GM19328 (cell line): ENCODE results near the gene HOXD13.

Experiments
- ATAC-seq: cut with Tn5 transposase; IDR thresholded peaks from one replicate; pipeline ENCODE4 v1.9.1; 2021; ENCODE audit warnings: mild to moderate bottlenecking, moderate library complexity; ENCODE audit not compliant: unreplicated experiment

The HOXD13 gene

DNA sequence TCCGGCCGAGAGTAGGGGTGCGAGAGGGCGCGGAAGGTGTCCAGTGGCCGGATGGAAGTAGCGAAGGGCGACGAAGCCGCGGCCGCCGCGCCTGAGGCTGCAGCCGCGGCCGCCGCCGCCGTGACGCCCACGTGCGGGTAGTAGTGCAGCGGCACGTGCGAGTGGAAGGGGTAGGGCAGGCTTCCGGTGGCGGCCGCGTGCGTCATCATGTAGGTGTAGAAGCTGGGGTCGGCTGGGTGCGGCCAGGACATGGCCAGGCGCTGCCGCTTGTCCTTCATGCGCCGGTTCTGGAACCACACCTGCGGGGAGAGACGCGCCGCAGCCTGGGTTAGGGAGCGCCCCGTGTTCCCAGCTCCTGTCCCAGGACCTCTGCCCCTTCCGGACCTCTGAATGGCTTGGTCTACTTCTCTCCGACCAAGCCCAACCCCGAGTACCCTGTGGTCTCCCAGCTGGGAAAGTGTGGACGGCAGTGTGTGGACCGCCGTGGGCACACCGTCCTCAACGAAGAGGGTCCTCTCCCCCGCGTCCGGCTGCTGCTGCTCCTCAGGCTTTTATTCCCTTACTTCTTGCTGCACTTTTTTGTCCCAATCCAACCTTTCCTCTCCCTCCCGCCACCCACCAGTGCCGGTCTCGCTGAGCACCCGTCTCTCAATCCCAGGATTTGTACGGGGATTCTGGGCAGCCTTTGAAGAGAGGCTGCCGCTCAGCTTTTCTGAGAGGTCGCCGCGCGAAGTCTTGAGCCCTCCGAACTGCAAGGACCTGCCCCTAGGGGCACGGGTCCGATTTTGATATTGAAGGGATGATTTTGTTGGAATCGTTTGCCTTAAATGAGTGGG, 11.8 kb upstream of the HOXD13 start:
- ATAC-seq = no peak

DNA sequence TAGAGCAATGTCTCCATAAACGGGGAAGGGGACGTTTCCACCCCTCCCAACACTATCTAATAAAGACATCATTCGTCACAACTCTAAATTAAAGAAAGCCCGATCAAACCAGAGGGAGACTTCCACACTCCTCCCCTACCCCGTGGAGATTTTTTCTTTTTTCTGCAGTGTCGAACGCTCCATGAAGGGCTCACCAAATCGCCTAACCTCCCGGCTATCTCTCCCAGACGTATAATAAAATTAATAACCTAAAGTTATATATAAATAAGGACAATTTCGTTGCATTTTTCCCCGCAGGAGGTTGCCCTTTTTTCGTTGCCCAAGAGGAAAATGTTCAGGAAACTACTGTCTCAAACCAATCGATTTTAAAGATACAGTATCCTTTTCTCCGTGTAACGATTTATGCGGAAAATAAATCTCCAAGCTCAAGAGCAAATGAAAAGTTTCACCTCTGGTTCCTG, 11.1 kb upstream of the HOXD13 start:
- no peak for ATAC-seq

DNA sequence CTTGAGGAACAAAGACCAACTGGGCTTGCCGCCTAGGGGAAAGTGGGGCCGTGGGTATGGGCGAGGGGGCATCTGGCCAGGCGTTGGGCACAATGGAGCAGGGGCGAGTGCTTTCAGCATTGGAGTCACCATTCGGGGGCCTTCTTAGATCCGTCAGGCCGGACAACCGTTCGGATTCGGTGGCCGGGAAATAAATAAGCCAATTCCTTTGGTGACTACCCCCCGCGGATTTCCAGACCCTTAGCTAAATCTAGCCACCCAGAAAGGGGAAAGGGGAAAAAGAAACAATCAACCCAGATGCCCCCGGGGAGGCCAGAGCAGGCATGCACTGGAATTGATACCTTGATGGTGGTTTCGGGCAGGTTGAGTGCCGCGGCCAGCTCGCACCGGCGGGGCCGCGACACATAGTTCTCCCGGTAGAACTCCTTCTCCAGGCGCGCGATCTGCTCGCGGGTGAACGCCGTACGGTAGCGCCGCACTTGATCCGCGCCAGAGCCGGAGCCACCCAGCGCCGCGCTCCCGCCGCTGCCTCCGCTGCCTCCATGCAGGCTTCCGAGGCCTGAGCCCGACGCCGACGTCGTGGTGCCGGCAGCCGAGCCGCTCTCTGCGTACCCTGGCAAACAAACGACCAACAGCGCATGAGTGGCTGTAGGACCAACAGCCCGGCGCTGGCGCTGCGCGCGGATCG, 10.5 kb upstream of the HOXD13 start:
- ATAC-seq = no peak

DNA sequence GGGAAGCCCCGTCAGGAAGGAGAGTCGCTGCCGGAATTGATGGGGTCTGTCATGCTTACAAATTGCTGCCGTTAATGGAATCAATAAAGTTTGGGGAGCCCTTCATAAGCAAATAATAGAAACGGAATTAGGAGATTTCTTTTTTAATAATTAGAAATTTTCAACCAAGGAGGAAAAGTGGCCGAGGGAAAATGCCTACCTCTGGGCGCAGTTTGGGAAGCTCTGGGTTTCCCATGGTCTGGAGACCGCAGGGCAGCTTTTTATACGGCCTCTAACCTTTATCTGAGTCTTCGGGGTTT, 10.0 kb upstream of the HOXD13 start:
- ATAC-seq = no peak

DNA sequence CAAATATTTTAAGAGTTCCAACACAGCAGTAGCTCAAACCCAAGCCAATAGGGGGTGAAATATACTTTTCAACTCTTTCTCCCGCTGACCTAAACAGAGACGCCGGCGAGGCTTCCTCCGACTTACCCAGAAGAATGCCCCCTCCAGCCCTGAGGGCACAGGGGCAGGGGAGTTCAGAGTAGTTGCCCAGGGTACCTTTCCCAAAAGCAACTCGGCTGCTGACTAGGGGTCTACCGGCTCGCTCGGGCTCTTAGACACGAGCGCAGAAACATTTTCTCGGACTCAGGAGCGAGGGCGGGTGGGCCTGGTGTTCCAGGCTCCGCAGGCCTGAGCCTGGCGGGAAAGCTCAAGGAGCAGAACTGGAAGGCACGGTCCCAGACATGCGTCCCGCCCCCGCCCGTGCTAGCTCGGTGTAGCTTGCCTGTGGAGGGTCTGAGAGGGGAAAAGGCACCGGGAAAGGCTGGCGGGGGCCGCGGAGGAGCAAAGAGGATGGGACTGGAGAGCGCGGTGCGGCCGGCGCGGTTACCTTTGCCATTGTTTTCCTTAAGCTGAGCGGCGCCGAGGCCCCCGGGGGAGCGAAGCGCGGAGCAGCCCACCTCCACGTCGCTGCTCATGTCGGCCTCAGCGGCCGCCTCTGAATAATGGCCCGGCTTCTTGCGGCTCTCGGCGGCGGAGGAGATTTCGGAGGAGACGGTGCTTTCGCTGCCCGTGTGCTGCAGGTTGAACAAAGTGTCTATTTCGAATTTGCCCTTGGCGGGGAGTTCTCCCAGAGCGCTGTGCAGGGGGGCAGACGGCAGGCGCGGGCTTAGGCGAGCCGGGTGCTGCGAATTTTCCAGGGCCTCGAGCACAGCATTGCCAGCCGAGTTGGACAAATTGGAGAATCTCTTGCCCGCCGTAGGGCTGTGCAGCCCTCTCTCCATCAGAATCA, 9.4 kb upstream of the HOXD13 start:
- no peak for ATAC-seq

DNA sequence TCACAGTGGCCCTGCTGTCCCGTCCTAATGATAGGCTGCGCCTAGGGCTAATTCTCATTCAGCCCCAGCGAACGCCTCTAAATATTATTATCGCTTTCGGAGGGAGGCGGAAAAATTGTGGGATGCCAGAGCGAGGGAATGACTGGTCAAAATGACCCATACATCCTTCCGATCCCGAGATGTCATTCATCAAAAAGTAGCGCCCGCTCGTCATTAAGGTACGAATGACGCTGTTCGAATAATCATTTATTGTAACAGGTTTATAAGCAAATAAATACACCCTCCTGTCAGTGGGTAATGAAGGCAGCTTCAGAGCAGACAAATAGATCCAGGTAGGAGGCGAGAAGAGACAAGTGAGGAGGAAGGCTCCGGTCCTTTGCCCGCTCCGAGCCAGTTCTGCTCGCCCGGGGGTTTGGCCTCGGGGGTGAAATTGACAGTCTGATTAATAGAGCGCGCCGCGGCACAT, 8.7 kb upstream of the HOXD13 start, which contains the start of gene EVX2:
TSS of gene EVX2 (minus strand) at position 167 of the 466 bp plus-strand sequence. CDS start 186 bp downstream, outside the sequence.
- ATAC-seq = no peak

DNA sequence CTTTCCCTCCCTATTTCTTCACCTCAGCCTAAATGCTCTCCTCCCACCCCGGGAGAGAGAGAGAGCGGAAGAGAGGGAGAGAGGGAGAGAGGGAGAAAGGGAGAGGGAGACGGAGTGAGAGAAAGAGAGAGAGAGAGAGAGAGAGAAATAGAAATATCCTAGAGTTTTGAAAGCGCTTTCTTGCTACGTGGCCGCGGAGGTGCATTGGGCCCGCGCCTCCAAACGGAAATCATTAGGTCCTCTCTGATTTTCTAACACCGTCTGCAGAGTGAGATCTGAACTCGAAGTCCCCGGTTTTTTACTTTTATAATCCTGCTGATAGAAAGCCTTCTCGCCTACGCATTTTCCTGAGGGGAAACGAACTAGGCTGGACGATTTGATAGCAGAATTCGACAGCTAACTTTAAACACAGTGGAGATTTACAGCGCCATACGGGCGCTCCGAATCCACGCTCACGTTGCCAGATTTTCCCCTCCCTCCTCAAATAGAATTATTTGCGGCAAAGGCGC, 7.9 kb upstream of the HOXD13 start:
- ATAC-seq = no peak

DNA sequence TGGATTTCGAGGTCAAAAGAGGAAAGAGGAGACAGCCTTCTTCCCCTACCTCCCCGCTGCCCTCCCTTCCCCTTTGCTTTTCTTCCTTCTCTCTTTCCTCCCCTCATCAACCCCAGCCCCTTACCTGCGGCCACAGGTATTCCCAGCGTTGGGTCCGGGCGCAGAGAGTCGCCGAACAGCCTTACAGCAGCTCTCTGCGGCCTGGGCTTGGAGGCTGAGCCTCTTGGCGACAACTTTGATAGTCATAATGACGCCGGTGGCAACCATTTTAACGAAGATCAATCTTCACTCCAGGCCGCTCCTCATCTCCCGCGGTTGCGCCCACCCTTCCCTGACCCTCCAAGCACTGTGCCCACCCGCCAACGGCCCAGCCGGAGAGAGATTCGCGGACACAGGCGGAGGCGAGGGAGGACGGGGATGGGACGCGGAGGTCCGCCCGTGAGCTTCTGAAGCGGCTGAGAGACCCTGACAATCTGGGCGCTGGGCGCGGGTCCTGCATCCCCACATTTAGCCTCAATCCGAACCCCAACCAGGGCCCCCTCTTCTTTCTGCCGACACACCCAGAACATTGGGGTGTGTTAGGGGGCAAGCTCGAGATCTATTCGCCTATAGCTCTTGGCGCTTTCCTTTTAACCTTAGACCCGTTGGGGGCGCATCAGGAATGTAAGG, 7.3 kb upstream of the HOXD13 start:
- ATAC-seq = no peak

DNA sequence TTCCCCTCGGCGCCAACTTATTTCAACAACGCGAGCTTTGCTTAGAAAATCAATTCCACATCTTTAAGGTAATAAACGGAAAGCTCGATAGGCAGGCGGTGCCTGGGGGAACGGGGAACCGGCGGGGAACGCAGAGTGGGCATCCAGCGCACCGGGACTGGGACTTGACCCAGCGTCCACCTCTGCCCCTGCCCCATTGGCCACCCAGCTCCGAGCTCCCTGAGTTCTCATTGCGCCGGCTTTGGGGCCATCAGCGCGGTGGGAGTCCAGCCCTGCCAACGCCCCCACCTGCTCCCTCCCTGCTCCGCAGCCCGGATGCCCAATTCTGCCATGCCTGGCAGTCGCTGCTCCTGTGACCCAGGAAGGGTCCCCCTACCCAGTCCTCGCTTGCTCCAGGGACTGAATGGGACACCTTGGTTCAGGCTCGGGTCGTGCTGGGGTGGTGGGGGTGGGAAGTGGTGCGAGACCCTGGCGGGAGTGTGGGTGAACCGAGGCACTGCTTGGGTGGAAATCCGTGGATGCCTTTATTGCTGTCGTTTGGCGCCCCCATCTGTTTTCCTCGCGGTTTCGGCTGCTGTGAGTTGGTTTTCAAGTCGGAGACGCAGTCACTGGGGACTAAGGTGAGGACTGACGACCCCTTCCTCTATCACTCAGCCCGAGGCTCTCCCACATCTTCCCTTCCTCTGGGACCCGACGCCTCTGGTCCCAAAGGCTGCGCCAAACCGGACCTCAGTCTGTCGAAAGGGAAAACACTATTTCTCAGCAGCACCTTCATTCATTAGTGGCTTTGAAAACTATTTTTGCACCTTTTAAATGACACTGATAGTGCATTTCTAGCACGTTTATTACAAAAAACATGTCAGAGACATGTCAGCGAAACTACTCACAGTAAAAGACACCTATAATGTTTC, 6.4 kb upstream of the HOXD13 start:
- ATAC-seq = no peak

DNA sequence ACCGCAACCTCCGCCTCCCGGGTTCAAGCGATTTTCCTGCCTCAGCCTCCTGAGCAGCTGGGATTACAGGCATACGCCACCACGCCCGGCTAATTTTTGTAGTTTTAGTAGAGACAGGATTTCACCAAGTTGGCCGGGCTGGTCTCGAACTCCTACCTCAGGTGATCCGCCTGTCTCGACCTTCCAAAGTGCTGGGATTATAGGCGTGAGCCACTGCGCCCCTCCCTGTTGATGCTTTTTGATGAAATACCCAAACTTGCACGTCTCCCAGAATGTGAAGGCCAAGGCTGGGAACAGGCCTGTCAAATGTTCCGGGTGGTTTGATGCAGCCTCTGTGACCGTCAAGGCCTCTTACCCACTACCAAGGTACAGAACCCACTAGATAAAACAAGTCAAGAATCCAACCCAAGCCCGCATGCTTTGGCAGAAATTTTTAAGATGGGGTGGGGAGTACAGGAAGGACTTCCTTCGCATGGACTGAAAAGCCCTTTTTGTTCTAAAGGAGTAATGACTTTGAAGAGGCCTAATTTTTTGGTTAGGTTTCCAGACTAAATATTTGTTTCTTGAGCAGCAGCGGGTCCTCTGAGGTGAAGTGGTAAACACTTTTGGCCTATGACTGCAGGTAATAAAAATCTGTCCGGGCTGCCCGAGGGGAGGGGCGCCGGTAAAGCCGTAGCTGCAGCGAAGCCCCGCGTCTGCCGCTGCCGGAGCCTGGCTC, 5.0 kb upstream of the HOXD13 start:
- no peak for ATAC-seq

DNA sequence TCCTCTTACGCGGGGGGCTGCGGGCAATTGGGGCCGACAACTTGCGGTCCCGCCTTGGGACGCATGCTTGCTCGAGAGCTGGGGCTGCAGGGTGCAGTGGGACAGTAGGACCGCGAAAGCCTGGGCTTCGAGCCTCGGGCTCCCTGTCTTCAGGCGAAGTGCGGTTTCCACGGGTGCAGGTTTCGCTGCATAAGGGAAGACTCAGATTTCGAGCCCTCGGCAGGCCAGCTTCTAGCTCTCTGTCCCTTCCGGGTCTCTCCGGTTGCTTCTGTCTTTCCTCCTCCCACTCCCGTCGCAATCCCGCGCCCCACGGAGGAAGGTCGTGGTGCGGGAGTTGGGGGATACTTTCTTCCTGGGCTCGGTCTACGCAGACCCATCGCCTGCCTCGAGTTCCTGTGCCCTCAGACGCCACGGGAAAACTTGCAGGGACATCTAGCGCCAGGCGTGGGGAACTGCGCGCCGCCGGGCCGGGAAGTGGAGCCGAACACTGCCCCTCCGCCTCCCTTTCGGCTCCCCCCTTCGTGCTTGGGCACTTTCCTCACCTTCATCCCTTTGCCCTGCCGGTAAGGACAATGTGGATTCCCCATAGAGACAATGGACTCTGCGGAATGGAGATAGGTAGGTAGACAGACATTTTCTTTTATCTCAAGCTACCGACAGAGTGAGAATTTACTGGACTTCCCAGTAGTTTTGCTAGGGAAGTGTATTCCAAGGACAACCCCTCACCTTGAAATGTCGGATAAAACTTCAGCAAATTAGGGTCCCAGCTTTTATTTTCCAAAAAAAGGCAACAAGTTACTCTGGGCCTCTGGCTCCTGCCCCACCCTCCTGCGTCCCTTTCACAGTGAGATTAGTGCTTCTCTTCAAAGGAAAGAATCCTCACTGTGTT, 4.2 kb upstream of the HOXD13 start:
- no peak for ATAC-seq

DNA sequence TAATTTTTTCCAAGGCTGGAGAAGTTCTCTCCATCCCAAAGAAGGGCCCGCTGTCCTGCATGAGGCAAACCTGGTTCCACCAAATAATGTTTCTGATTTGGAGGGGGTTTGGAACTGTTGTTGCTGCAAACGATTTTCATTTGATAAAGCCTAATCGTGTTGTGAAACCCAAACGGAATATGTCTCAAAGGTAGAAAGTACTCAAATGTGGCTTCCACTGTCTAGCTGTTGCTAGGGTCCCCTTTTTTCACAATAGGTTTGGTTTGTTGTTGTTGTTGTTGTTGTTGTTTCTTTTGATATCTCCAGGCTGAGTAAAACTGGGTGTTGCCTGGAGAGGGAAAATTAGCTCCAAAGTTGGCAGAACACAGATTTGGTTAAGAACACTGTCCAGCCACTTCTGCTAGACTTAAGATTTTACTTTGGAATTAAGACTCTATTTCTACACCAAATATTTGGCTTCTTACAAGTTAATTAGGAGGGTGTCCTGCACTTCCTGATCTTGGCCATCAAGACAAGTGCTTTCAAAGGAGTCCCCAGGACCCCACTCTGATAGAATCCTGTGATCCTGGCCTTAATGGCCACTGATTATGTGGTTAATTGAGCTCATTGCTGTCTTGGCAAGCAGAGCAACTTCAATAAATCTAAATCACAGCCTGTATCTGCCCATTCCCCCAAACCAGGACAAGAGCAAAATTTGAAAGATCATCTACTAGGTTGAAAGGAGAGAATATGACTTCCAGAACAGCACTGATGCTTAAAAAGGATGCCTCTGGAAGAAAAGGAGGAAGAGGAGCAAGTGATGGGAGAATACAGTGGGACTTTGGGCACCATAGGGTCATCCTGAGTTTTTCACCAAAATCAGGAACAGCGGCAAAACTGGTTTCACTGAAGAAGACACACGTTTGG, 3.3 kb upstream of the HOXD13 start:
- no peak for ATAC-seq

DNA sequence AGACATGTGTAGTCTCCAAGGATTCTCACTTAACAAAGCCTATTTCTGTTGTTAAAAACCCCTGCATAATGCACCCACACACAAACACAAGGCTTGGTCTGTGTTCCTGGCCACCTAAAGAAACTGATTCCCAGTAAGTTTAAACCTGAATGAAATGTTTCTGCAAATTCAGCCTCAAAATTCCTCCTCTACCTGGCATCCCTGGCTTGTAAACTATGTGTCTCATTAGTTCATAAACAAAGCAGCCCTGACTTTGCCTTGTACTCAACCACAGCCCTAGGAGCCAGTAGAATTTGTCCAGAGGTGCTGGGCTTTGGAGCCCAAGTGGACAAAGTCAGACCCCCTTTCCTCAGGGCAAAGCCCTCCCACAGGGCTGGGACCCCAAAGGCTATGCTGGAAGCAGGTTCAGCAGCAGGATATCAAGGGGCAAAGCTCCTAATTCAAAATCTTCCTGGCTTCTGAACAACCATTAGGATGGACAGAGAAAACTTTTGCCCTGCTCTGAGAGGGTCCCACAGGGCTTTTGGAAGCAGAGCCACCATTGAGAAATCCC, 2.6 kb upstream of the HOXD13 start:
- ATAC-seq = no peak

DNA sequence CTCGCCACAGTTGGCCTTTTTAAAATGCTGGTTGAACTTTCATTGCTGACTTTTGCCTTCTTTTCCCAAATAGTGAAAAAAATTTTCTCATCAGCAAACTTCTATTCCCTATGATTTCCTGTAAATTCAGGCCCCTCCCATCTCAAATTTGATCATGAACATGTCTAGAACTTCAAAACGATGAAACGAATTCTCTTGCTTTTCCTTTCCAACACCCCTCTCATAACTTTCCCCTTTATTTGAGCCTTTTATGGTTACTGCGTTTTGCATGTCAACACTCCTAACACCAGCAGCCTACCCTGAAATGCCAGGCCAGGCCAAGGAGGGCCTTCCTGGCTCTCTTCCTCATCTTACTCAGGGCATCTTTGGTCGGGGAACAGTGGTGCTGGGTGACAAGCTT, 1.7 kb upstream of the HOXD13 start:
- ATAC-seq = no peak

DNA sequence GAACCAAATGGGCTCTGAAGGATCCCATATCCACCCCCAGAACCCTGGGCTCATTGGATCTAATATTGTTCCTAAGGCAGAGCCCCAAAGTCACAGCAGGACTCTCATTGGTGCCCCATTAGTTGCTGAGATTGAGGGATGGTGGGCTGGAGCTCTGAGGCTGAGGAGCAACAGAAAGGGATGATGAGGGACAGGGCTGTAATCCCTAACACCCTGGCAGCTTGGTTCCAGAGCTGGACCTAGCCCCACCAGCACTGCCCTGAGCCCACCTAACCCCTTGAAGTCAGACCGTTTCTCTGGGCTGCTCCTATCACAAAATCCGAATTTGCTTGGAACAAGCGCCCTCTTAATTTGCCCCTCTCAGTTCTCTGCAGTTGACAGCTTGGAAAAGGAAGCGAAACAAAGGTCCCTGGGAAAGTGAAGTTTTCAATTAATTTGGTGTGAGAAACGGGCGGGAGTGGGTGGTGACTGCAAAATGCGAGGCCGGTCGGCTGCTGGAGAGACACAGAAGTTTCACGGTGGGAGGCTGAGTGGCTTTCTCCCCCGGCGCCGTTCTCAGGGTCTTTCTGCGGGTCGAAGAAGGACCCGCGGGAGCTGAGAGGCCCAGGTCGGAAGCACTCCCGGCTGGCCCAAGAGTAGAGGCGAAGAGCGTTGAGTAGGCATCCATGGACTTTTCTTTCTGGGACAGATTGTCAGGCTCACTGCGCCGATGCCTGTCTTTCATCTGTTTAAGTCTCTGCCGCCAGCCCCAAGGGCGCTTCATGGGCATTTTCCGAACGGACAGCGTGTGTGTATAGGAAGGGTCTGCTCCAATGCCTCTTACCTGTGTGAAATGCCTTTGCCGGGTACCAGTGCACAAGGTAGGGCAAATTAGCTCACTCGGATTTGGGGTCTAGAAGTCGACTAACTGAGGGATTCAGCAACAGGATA, 927 bp upstream of the HOXD13 start:
- ATAC-seq = no peak
